Epithelial cell of esophagus (primary cell): ENCODE results near the gene AMMECR1L.
"Not testable (repeated sequence)": the region's sequence is repeated elsewhere in the genome, so short reads cannot be mapped to it uniquely, and the experiment has no call there.

Source experiments
- DNase-seq: peaks from one replicate; pipeline ENCODE4 v3.0.0; 2010; ENCODE audit warnings: low read depth
- H3K4me3 ChIP-seq: 2 replicates; pipeline ENCODE4 v1.5.1; 2011; ENCODE audit warnings: mild to moderate bottlenecking, low read length, control low read depth
- CTCF ChIP-seq: IDR thresholded peaks from 2 replicates; pipeline ENCODE4 v1.5.1; 2011; ENCODE audit warnings: low read depth, mild to moderate bottlenecking, low read length, control low read depth, inconsistent platforms; ENCODE audit not compliant: insufficient read depth; ENCODE audit errors: missing control alignments

The AMMECR1L gene

GRCh38 chr2:127893494-127893893, 7.7 kb upstream of the AMMECR1L start:
- no peak overlapping the region for H3K4me3 ChIP-seq
- DNase-seq: no peak
- no peak for TF ChIP-seq CTCF

GRCh38 chr2:127893033-127893432, 7.3 kb upstream of the AMMECR1L start:
- DNase-seq: no peak
- H3K4me3 ChIP-seq: no peak overlapping the region
- TF ChIP-seq CTCF: no peak

- no peak for TF ChIP-seq CTCF
- no peak overlapping the region for H3K4me3 ChIP-seq
- DNase-seq: no peak
Measured at GRCh38 chr2:127891811-127892210, 6.1 kb upstream of the AMMECR1L start.

GRCh38 chr2:127890756-127891155, 5.0 kb upstream of the AMMECR1L start:
- not testable (repeated sequence) for DNase-seq, H3K4me3 ChIP-seq

- DNase-seq: no peak
- TF ChIP-seq CTCF: no peak
- no peak overlapping the region for H3K4me3 ChIP-seq
Measured at GRCh38 chr2:127888772-127889171, 3.0 kb upstream of the AMMECR1L start.

GRCh38 chr2:127887776-127888130, 2.0 kb upstream of the AMMECR1L start:
- peak overlapping the region; percentile 36 for H3K4me3 ChIP-seq
- TF ChIP-seq CTCF: no peak
- DNase-seq: no peak

- no peak for DNase-seq
- peak overlapping the region; percentile 36 for H3K4me3 ChIP-seq
- no peak for TF ChIP-seq CTCF
Measured at GRCh38 chr2:127887082-127887775, 1.5 kb upstream of the AMMECR1L start.

- not testable (repeated sequence) for DNase-seq
- H3K4me3 ChIP-seq: peak overlapping the region; percentile 48
Measured at GRCh38 chr2:127886593-127886935, 808 bp upstream of the AMMECR1L start.

- H3K4me3 ChIP-seq: peak overlapping the region; percentile 46
- not testable (repeated sequence) for DNase-seq
Measured at GRCh38 chr2:127884861-127885740, 655 bp downstream of the AMMECR1L start.
